ENCODE results near the gene PPP2R1B. TPM values are rescaled to one million over a fixed set of nuclear protein-coding genes. Genes with fewer than 3 reads are reported as not detected.

Gene PPP2R1B
- total and polyA plus RNA-seq, 7 donors, result 9.0 to 17.8 (median 14.9) TPM

DNA sequence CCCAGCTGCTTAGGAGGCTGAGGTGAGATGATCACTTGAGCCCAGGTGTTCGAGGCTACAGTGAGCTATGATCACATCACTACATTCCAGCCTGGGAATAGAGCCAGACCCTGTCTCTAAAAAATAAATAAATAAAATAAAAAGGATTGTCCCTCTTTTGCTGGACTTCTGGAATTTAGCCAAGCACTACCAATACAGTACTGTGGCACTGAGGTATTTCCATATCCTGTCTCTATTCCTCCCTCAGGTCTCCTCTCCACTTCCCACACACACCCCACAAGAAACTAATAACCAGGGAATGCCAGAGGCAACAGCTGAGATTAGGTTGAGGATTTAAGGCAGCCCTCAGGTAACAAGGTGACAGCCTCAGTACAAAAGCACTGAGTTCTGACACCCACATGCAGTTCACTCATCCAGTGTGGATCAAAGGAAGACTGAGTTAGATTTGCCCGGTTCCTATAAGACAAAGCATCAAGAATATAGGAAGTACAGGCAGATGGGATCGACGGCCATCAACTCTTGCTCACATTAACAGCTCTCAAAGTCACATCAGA, 4.5 kb upstream of the PPP2R1B start:
- TF ChIP-seq, protein P1, sequence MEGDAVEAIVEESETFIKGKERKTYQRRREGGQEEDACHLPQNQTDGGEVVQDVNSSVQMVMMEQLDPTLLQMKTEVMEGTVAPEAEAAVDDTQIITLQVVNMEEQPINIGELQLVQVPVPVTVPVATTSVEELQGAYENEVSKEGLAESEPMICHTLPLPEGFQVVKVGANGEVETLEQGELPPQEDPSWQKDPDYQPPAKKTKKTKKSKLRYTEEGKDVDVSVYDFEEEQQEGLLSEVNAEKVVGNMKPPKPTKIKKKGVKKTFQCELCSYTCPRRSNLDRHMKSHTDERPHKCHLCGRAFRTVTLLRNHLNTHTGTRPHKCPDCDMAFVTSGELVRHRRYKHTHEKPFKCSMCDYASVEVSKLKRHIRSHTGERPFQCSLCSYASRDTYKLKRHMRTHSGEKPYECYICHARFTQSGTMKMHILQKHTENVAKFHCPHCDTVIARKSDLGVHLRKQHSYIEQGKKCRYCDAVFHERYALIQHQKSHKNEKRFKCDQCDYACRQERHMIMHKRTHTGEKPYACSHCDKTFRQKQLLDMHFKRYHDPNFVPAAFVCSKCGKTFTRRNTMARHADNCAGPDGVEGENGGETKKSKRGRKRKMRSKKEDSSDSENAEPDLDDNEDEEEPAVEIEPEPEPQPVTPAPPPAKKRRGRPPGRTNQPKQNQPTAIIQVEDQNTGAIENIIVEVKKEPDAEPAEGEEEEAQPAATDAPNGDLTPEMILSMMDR (IDR thresholded peaks at IDR 0.05), result no peak
- TF ChIP-seq EP300 (IDR thresholded peaks at IDR 0.05) (no peak), POLR2A (IDR thresholded peaks at IDR 0.05) (no peak), POLR2AphosphoS5 (IDR thresholded peaks at IDR 0.05) (no peak)
- no peak for DNase-seq
- H3K4me1 ChIP-seq, result peaks cover 0 to 9% (median 5%) of the 10 kb centered on the region in 4 donors
- intact Hi-C loops (cut with DNase I), result no loop called here
- no peak overlapping the region for H3K27ac ChIP-seq
- H3K9me3 ChIP-seq, result no peaks in the 10 kb centered on the region
- H3K36me3 ChIP-seq, result no peaks in the 10 kb centered on the region
- 64 to 89% methylated on average over 4 of the region's 4 CpGs for WGBS, 2 donors
- H3K4me3 ChIP-seq, result no peak overlapping the region
- H3K27me3 ChIP-seq, result no peaks in the 10 kb centered on the region

DNA sequence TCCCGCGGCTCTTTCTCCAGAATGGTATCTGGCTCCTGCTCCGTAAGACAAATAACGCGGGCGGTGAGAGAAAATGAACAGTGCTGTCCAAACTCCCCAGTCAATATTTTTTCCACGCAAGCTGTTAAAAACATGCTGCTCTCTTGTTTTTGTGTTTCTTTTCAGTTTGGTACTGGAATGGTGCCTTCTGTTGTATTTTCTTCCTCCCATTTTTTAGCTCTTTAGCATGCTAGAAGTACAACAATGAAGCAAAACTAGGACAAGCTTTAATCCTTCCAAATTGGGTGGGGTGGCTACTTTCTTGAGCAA, 599 bp upstream of the PPP2R1B start:
- Histone ChIP-seq H3K9me3 (no peaks in the 10 kb centered on the region), H3K27me3 (no peaks in the 10 kb centered on the region), H3K4me3 (peak overlapping the region; percentile 68 to 93 (median 89)), H3K36me3 (peaks cover 0 to 19% (median 3%) of the 10 kb centered on the region in 4 donors), H3K27ac (peak overlapping the region; percentile 77 to 94 (median 90)), H3K4me1 (peaks cover 0 to 27% (median 15%) of the 10 kb centered on the region in 4 donors)
- DNase-seq, result no peak
- TF ChIP-seq, protein P1 (IDR thresholded peaks at IDR 0.05), result no peak
- TF ChIP-seq POLR2A (IDR thresholded peaks at IDR 0.05) (no peak), EP300 (IDR thresholded peaks at IDR 0.05) (no peak), POLR2AphosphoS5 (IDR thresholded peaks at IDR 0.05) (no peak)
- intact Hi-C loops (cut with DNase I), result loop anchor here (1.0 kb wide), 1 partner anchor 164 kb away; the partner anchor contains the start of gene SIK2
- WGBS, 2 donors, result 3 to 4% methylated on average over 7 of the region's 7 CpGs

DNA sequence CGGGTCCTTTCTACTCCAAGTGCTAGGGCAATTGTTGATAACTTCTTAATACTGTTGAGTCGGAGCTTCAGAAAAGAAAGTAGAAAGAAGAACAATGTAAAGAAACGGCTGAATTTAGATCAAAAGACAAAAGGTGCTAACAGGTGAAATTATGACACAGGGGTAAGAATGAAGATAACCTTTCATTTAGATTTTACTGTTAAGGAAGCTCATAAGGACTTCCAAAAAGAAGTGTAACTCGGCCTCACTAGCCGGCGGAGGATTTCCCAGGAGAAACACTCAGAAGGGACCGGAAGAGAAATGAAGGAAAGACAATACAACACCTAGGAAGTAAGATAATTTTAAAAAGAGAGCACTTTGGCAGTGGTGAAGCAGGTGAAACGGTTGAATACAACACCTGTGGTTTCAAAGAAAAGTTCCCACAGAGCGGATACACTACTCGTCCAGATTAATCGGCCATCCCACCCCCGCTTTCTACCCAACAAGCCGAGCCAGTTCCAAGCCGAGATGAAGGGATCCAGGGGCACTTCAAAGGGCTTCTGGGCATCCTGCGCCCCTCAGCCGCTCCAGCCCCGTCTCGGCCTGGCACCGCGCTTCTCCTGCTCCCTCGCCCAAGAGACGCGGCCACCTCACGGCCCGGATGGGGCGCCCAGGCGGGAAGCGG, 737 bp downstream of the PPP2R1B start:
- TF ChIP-seq POLR2AphosphoS5 (IDR thresholded peaks at IDR 0.05), result no peak
- Histone ChIP-seq H3K4me3 (peak overlapping the region; percentile 68 to 93 (median 89)), H3K36me3 (peaks cover 7 to 32% (median 10%) of the 10 kb centered on the region in 4 donors), H3K27me3 (no peaks in the 10 kb centered on the region), H3K27ac (peak overlapping the region; percentile 77 to 94 (median 90)), H3K9me3 (no peaks in the 10 kb centered on the region), H3K4me1 (peaks cover 0 to 27% (median 15%) of the 10 kb centered on the region in 4 donors)
- intact Hi-C loops (cut with DNase I), result no loop called here
- WGBS, 2 donors, result 1 to 2% methylated on average over 28 of the region's 28 CpGs
- DNase-seq, result no peak

DNA sequence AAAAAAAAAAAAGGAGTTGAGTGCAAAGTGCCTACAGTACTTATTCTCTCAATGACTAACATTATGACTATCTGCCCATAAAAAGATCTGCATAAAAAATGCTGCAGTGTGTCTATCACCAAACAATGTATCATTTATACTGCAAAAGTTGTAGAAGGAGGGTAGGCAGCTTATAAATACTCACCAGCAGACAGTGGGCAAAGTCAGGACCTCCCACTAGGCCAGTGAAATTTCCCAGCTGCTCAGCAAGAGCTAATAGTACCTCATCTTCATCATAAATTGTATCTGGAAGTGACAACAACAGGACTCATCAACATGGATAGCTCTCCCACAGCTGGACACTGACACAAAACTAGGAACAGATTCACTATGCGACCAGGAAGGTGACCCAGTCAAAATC, 1.6 kb downstream of the PPP2R1B start:
- WGBS, 2 donors, result 12 to 59% methylated on average over 1 of the region's 1 CpG
- TF ChIP-seq, protein P1 (IDR thresholded peaks at IDR 0.05), result no peak
- TF ChIP-seq POLR2AphosphoS5 (IDR thresholded peaks at IDR 0.05) (no peak), POLR2A (IDR thresholded peaks at IDR 0.05) (no peak), EP300 (IDR thresholded peaks at IDR 0.05) (no peak)
- H3K36me3 ChIP-seq, result peaks cover 10 to 41% (median 17%) of the 10 kb centered on the region in 4 donors
- H3K27me3 ChIP-seq, result no peaks in the 10 kb centered on the region
- peak overlapping the region in 1 of 4 donors; percentile 89 for H3K4me3 ChIP-seq
- H3K4me1 ChIP-seq, result peaks cover 0 to 27% (median 15%) of the 10 kb centered on the region in 4 donors
- DNase-seq, result no peak
- intact Hi-C loops (cut with DNase I), result no loop called here
- H3K27ac ChIP-seq, result peak overlapping the region in 1 of 4 donors; percentile 94
- no peaks in the 10 kb centered on the region for H3K9me3 ChIP-seq

DNA sequence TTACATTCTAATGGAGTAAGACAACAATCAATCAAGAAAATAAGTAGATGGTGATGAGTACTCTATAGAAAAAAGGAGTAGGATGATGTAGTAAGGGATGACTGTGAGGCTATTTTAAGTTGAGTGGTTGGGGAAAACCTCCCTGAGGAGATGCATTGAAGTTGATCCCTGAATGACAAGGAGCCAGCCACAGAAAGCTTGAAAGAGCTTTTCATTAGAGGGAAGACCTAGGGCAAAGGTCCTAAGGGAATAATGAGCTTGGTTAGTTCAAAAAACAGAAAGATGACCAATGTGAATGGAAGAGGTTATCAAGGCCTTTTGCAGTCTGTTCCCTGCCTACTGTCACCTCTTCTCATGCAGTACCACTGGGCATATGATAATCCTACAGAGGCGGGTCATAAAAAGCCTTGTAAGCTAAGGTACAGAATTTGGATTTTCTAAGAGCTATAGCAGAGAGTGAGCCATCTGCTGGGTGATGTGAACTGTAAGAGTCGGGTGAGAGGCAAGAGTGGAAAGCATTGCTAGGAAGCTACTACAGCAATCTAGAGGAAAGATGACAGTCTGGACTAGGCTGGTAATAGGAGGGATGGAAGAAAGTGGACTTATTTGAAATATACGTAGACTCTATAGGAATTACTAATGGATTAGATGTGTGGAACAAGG, 3.1 kb downstream of the PPP2R1B start:
- Histone ChIP-seq H3K9me3 (no peaks in the 10 kb centered on the region), H3K27me3 (no peaks in the 10 kb centered on the region), H3K4me3 (no peak overlapping the region), H3K36me3 (peaks cover 12 to 56% (median 27%) of the 10 kb centered on the region in 4 donors), H3K27ac (no peak overlapping the region), H3K4me1 (peaks cover 0 to 27% (median 15%) of the 10 kb centered on the region in 4 donors)
- intact Hi-C loops (cut with DNase I), result no loop called here
- no peak for TF ChIP-seq EP300 (IDR thresholded peaks at IDR 0.05)
- no peak for TF ChIP-seq POLR2A (IDR thresholded peaks at IDR 0.05)
- TF ChIP-seq, protein P1 (IDR thresholded peaks at IDR 0.05), result no peak
- no peak for TF ChIP-seq POLR2AphosphoS5 (IDR thresholded peaks at IDR 0.05)
- 86 to 89% methylated on average over 3 of the region's 3 CpGs for WGBS, 2 donors
- DNase-seq, result no peak
